ENCODE data around the gene DDX23. TPM values are rescaled to one million over a fixed set of nuclear protein-coding genes. Genes with fewer than 3 reads are reported as not detected.
A peak's percentile ranks its signal among the peaks of the same experiment; 100 is the strongest.

The DDX23 gene
- polyA plus RNA-seq, 2 of the 4 experiments (the other 2 are of a cell fraction): 116 to 132 TPM

GRCh38 chr12:48851883-48852733 is at the start of gene DDX23 (continued):
- TF ChIP-seq KDM5A (IDR thresholded peaks at IDR 0.05): peak; percentile 99
- TF ChIP-seq RARB (CRISPR knock-in tag; IDR thresholded peaks at IDR 0.05): no peak
- TF ChIP-seq JUNB (IDR thresholded peaks at IDR 0.05): no peak
- TF ChIP-seq BHLHE40 (IDR thresholded peaks at IDR 0.05; ENCODE audit: low read depth, low read length): no peak
- TF ChIP-seq FOSB (CRISPR knock-in tag; IDR thresholded peaks at IDR 0.05): peak; percentile 84; the same call in 1 of the 2 replicates
- no peak for TF ChIP-seq HES2 (IDR thresholded peaks at IDR 0.05)
- no peak for TF ChIP-seq USF2 (IDR thresholded peaks at IDR 0.05)
- TF ChIP-seq RFX5 (IDR thresholded peaks at IDR 0.05): no peak
- TF ChIP-seq CHD4 (IDR thresholded peaks at IDR 0.05; ENCODE audit: borderline replicate concordance): 0 out of 2 replicates have a peak, but pooled peaks have one; percentile 67
- TF ChIP-seq BCL3 (IDR thresholded peaks at IDR 0.05): no peak
- TF ChIP-seq RCOR1 (IDR thresholded peaks at IDR 0.05; ENCODE audit: low read depth, low read length): no peak
- TF ChIP-seq POLR2AphosphoS2 (conservative IDR thresholded peaks at IDR 0.05; ENCODE audit: low read length): peak; percentile 25; the same call in 1 of the 2 replicates
- peak; percentile 48 to 95; a peak in 4 of 5 replicates for TF ChIP-seq JUN (IDR thresholded peaks at IDR 0.05)
- TF ChIP-seq KDM1A (IDR thresholded peaks at IDR 0.05; ENCODE audit: low read depth): peak; percentile 88
- no peak for TF ChIP-seq ZNF302 (CRISPR knock-in tag; IDR thresholded peaks at IDR 0.05)
- TF ChIP-seq HDAC2 (IDR thresholded peaks at IDR 0.05): peak; percentile 94
- TF ChIP-seq TFCP2L1 (CRISPR knock-in tag; IDR thresholded peaks at IDR 0.05): peak; percentile 85; the same call in 1 of the 2 replicates

DNA sequence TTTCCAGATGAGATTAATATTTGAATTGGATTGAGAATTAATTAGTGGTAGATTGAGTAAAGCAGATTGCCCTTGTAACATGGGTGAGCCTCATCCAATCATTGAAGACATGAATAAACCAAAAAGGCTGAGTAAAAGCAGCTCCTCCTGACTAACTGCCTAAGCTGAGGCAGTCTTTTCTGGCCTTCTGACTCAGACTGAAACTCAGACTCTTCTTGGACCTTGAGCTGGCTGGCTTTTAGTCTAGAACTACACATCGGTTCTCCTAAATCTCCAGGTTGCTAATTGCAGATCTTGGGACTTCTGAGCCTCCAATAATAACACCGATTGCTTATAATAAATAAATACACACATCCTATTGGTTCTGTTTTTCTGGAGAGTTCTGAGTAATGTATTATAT is 49.3 kb upstream of the DDX23 start:
- Histone ChIP-seq H3K4me2 (no peak overlapping the region), H3K4me1 (0 out of 3 replicates have a peak, but pooled peaks cover 4% of the 10 kb centered on the region), H3K9me3 (no peaks in the 10 kb centered on the region), H3K4me3 (no peak overlapping the region), H3K27ac (no peak overlapping the region)
- FAIRE-seq: no peak
- TF ChIP-seq HDAC2 (IDR thresholded peaks at IDR 0.05) (no peak), RAD21 (conservative IDR thresholded peaks at IDR 0.05 in 1 of 2, IDR thresholded peaks at IDR 0.05 in 1 of 2) (no peak), CHD4 (IDR thresholded peaks at IDR 0.05; ENCODE audit: borderline replicate concordance) (no peak), RARB (CRISPR knock-in tag; IDR thresholded peaks at IDR 0.05) (no peak)
- ChIA-PET CTCF (interaction anchor here (0.6 to 6.8 kb wide), 12 partner anchors 11 to 1164 kb away, joined by 3 to 107 read pairs (median 3); partner anchors contain the start of genes DDX23, FKBP11 and RND1), POLR2A (interaction anchor here (0.7 to 3.1 kb wide), 2 partner anchors 13 to 36 kb away, joined by 11 to 19 read pairs; partner anchors contain the start of gene RND1)
- peak; percentile 17 to 51; a peak in 2 of 6 replicates for ATAC-seq
- WGBS (ENCODE audit: missing lambda C conversion rate): 76% methylated on average over 2 of the region's 2 CpGs
- no peak for DNase-seq (ENCODE audit: low read depth in 1 of 2, low spot score in 1 of 2)

DNA sequence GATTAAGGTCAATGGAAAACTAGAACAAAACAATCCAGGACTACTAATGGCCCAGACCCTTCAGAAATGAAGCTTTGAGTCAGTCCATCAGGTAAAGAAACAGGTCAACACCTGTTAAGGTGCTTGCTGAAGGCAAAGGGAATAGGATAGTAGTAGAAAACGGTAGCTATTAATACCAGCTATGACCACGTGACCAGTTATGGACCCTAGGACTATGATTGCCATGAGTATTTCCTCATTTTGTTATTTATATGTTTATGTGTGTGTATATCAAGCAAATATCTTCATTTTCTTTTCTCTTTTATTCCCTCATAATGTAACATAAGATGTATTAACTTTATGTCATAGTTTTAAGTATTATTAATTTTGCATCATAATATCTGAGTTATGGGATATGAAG is 47.7 kb upstream of the DDX23 start:
- Histone ChIP-seq H3K4me3 (no peak overlapping the region), H3K9me3 (no peaks in the 10 kb centered on the region), H3K27ac (no peak overlapping the region), H3K4me1 (0 out of 3 replicates have a peak, but pooled peaks cover 4% of the 10 kb centered on the region), H3K4me2 (no peak overlapping the region)
- 78% methylated on average over 2 of the region's 2 CpGs for WGBS (ENCODE audit: missing lambda C conversion rate)
- POLR2A ChIA-PET: interaction anchor here (3.1 kb wide), 1 partner anchor 34 kb away, joined by 19 read pairs; the partner anchor contains the start of gene RND1
- CTCF ChIA-PET: interaction anchor here (0.6 to 6.8 kb wide), 6 partner anchors 9 to 237 kb away, joined by 3 to 107 read pairs (median 16); partner anchors contain the start of gene DDX23
- DNase-seq (ENCODE audit: low read depth in 1 of 2, low spot score in 1 of 2) (no peak), FAIRE-seq (no peak), ATAC-seq (no peak)
- TF ChIP-seq USF2 (IDR thresholded peaks at IDR 0.05) (no peak), BHLHE40 (IDR thresholded peaks at IDR 0.05; ENCODE audit: low read depth, low read length) (no peak), SREBF2 (IDR thresholded peaks at IDR 0.05) (no peak)
- TF ChIP-seq, protein P1, sequence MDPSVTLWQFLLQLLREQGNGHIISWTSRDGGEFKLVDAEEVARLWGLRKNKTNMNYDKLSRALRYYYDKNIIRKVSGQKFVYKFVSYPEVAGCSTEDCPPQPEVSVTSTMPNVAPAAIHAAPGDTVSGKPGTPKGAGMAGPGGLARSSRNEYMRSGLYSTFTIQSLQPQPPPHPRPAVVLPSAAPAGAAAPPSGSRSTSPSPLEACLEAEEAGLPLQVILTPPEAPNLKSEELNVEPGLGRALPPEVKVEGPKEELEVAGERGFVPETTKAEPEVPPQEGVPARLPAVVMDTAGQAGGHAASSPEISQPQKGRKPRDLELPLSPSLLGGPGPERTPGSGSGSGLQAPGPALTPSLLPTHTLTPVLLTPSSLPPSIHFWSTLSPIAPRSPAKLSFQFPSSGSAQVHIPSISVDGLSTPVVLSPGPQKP (IDR thresholded peaks at IDR 0.05; ENCODE audit: low read depth, low read length): no peak
